GM21360 (cell line): ENCODE results near the gene CLDN22.

ENCODE experiments used
- ATAC-seq: cut with Tn5 transposase; IDR thresholded peaks from one replicate; pipeline ENCODE4 v1.9.1; 2021; ENCODE audit warnings: mild to moderate bottlenecking, moderate library complexity; ENCODE audit not compliant: unreplicated experiment

Gene CLDN22

GRCh38 chr4:183285886-183286285, 34.2 kb downstream of the CLDN22 start:
- no peak for ATAC-seq

GRCh38 chr4:183284965-183285364, 35.1 kb downstream of the CLDN22 start:
- ATAC-seq = no peak

- ATAC-seq = no peak
Observed at GRCh38 chr4:183284258-183284785, 35.8 kb downstream of the CLDN22 start.

GRCh38 chr4:183276106-183276505, 44.0 kb downstream of the CLDN22 start:
- ATAC-seq = no peak

- no peak for ATAC-seq
Observed at GRCh38 chr4:183272384-183272783, 47.7 kb downstream of the CLDN22 start.

- no peak for ATAC-seq
Observed at GRCh38 chr4:183268556-183268955, 51.5 kb downstream of the CLDN22 start.
